AG20443 (cell line): ENCODE results near the gene APH1B.

Source experiments
- DNase-seq: peaks from one replicate; pipeline ENCODE4 v3.0.0; 2012; ENCODE audit warnings: low spot score, mixed read lengths

Gene APH1B

DNA sequence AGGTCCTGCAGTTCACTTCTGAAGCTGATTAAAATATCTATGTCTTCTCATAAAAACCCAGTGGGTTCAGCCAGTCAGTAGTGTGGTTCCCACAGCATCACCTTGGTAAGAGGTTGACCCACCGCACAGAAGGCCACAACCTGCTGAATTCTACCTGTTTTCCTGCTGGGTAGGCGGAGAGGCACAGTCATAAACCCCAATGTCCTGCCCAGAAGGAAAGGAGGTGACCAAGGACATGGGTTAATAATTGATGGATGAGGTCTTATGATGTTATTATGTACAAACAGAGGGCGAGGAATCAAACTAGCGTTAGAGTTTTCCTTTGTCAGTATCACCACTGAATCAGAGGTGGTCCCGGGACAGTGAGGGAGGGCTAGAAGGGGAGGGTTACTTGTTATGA lies 76.5 kb downstream of the APH1B start:
- DNase-seq: no peak

GRCh38 chr15:63354821-63355650 lies 77.6 kb downstream of the APH1B start:
- no peak for DNase-seq

DNA sequence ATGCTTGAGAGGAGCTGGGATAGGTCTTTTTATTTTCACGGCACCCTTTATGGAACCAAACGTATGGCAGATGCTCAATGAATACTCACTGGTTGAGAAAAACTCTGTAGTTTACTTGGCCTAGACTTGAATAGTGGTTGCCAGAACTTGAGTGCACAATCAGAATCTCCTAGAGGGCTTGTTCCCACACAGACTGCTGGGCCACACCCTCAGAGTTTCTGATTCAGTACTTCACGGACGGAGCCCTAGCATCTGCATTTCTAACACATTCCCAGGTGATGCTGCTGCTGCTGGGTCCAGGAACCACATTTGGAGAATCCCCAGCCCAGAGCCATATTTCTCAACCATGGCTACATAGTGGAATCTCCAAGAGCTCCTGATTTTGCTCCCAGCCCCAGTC lies 79.7 kb downstream of the APH1B start:
- no peak for DNase-seq

DNA sequence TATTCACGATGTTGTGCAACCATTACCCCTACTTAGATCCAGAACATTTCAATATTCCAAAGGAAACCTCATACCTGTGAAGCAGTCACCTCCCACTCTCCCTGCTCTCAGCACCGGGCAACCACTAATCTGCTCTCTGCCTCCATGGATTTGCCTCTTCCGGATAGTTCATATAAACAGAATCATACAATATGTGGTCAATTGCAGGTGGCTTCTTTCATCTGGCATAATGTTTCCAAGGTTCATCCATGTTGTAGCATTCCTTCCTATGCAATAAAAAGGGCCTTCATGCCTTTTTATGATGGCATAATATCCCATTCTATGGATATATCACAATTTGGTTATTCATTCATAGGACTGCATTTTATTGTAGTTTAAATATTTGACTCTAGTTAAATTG lies 80.3 kb downstream of the APH1B start:
- no peak for DNase-seq

DNA sequence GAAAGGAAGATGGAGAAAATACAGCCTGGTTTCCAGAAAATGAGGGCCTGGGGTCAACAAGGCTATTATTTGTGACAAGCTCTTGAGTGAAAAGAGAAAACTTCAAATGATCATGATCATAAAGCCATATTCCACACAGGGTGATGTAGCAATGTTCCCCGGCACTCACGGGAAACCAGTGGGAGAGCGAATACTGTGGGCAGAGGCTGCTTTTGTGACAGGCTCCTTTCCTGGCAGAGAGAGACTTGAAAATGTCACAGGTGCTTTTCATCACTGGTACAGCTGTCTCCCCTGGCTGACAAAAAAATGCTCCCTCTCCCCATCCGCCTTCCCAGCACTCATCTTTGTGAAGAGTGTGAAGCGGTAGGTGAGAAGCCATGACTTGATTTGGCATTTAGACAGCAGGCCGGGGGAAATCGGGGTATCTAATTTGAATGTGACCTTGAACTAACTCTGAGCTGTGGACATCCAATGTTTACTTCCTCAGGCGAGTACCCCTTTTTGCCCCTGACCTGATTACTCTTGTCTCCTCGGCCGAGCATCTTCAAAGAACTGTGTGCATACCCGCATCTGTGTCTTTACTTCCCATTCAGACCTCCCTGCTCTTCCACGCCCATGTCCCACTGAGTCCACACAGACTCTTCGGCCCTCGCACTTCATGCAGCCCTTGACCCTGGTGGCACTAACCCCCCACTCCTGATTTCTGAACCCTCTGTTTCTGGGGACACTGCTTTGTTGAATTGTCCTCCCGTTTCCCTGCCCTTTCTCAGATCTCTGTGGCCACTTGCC lies 81.0 kb downstream of the APH1B start:
- DNase-seq: no peak
